Prostate gland (tissue), 2 donors: ENCODE results near the gene WNK2. TPM values are rescaled to one million over a fixed set of nuclear protein-coding genes. Genes with fewer than 3 reads are reported as not detected.

Experiments
- DNase-seq: peaks from one replicate; pipeline ENCODE4 v3.0.0-alpha.2; 2019; ENCODE audit warnings: low spot score
- H3K27ac ChIP-seq, 2 donors: fragments of 200-600 bp; sonication (generic); 2 replicates each; pipeline ENCODE4 v1.5.1; 2017 to 2019
- H3K27me3 ChIP-seq: fragments of 200-600 bp; sonication (generic); replicated peaks from 2 replicates; pipeline ENCODE4 v1.5.1; 2019; ENCODE audit not compliant: insufficient read depth
- H3K36me3 ChIP-seq, 2 donors: fragments of 200-600 bp; sonication (generic); 1 replicate in 1 of 2; 2 replicates in 1 of 2; pipeline versions ENCODE4 v1.5.1 to v1.8.1; 2017 to 2019
- H3K4me1 ChIP-seq: fragments of 200-600 bp; sonication (generic); replicated peaks from 2 replicates; pipeline ENCODE4 v1.5.1; 2019
- H3K4me3 ChIP-seq, 2 donors: fragments of 200-600 bp; sonication (generic); 2 replicates each; pipeline ENCODE4 v1.5.1; 2017 to 2019
- H3K9me3 ChIP-seq: fragments of 200-600 bp; sonication (generic); 2 replicates; pipeline ENCODE4 v1.5.1; 2017
- CTCF ChIP-seq, 4 experiments: fragments of 200-600 bp in 2 of 4; fragments of 450-650 bp in 2 of 4; sonication (generic) in 2 of 4; IDR thresholded peaks; 1 replicate in 3 of 4; 2 replicates in 1 of 4; pipeline ENCODE4 v1.5.1; 2016 to 2019; ENCODE audit warnings: antibody characterized with exemption in 4 of 4, mild to moderate bottlenecking in 2 of 4, moderate library complexity in 2 of 4
- POLR2A ChIP-seq: fragments of 450-650 bp; IDR thresholded peaks from one replicate; pipeline ENCODE4 v1.6.1; 2016; ENCODE audit warnings: antibody characterized with exemption, mild to moderate bottlenecking
- POLR2AphosphoS5 ChIP-seq: sonication (generic); formaldehyde crosslinking; IDR thresholded peaks from one replicate; pipeline ENCODE4 v1.6.1; 2017; ENCODE audit warnings: antibody characterized with exemption
- WGBS: methylation state at CpG from one replicate; pipeline ENCODE4 v1.1.5; 2018; 5-methylcytosine and 5-hydroxymethylcytosine counted together
- intact Hi-C: fragments of 100-400 bp; cut with DNase I; formaldehyde crosslinking; loops from one replicate; pipeline ENCODE4 v1.14.2; 2022
- total RNA-seq, 2 donors: library from RNA; depleted of rRNA; stranded (reverse); fragments of >200 nt; gene quantifications; one replicate each; pipeline ENCODE4 v1.1.0, GENCODE V29; 2016

The WNK2 gene
- total RNA-seq, 2 donors from 2014 or later = 77.9 to 136 TPM

- Histone ChIP-seq H3K27me3 (no peaks in the 10 kb centered on the region), H3K9me3 (no peaks in the 10 kb centered on the region), H3K4me1 (no peaks in the 10 kb centered on the region), H3K36me3 (no peaks in the 10 kb centered on the region), H3K27ac (no peak overlapping the region), H3K4me3 (no peak overlapping the region)
- DNase-seq = no peak
- intact Hi-C loops = no loop called here
- no peak for TF ChIP-seq CTCF (IDR thresholded peaks at IDR 0.05)
- no peak for TF ChIP-seq POLR2AphosphoS5
- TF ChIP-seq POLR2A = no peak
- WGBS = 56% methylated on average over 18 of the region's 18 CpGs
These were observed 140.4 kb downstream of the WNK2 start for GRCh38 chr9:93324191-93324834.

GRCh38 chr9:93325307-93326035 lies 141.5 kb downstream of the WNK2 start:
- intact Hi-C loops = no loop called here
- Histone ChIP-seq H3K9me3 (no peaks in the 10 kb centered on the region), H3K27ac (no peak overlapping the region), H3K4me1 (no peaks in the 10 kb centered on the region), H3K4me3 (no peak overlapping the region), H3K36me3 (no peaks in the 10 kb centered on the region), H3K27me3 (no peaks in the 10 kb centered on the region)
- 85% methylated on average over 22 of the region's 22 CpGs for WGBS
- TF ChIP-seq POLR2AphosphoS5 = no peak
- TF ChIP-seq CTCF (IDR thresholded peaks at IDR 0.05) = no peak
- TF ChIP-seq POLR2A = no peak
- DNase-seq = no peak

- no peak for TF ChIP-seq POLR2A
- no peak for TF ChIP-seq POLR2AphosphoS5
- TF ChIP-seq CTCF (IDR thresholded peaks at IDR 0.05) = no peak
- Histone ChIP-seq H3K27ac (no peak overlapping the region), H3K27me3 (no peaks in the 10 kb centered on the region), H3K9me3 (no peaks in the 10 kb centered on the region), H3K36me3 (no peaks in the 10 kb centered on the region), H3K4me1 (no peaks in the 10 kb centered on the region), H3K4me3 (no peak overlapping the region)
- 86% methylated on average over 9 of the region's 9 CpGs for WGBS
- intact Hi-C loops = no loop called here
- no peak for DNase-seq
These were observed 142.1 kb downstream of the WNK2 start for GRCh38 chr9:93326056-93326455.

- H3K36me3 ChIP-seq = no peaks in the 10 kb centered on the region
- no peaks in the 10 kb centered on the region for H3K9me3 ChIP-seq
- TF ChIP-seq CTCF (IDR thresholded peaks at IDR 0.05) = no peak
- intact Hi-C loops = no loop called here
- H3K27ac ChIP-seq = no peak overlapping the region
- no peaks in the 10 kb centered on the region for H3K4me1 ChIP-seq
- no peaks in the 10 kb centered on the region for H3K27me3 ChIP-seq
- WGBS = 92% methylated on average over 13 of the region's 13 CpGs
- DNase-seq = no peak
- H3K4me3 ChIP-seq = no peak overlapping the region
These were observed 142.7 kb downstream of the WNK2 start for GRCh38 chr9:93326654-93327053.
